ENCODE data around the gene TAF1B. TPM values are rescaled to one million over a fixed set of nuclear protein-coding genes. Genes with fewer than 3 reads are reported as not detected.
"Not testable (repeated sequence)": the region's sequence is repeated elsewhere in the genome, so short reads cannot be mapped to it uniquely, and the experiment has no call there.

The TAF1B gene
- total RNA-seq, 3 donors from 2014 or later = 17.0 to 21.6 (median 20.3) TPM

DNA sequence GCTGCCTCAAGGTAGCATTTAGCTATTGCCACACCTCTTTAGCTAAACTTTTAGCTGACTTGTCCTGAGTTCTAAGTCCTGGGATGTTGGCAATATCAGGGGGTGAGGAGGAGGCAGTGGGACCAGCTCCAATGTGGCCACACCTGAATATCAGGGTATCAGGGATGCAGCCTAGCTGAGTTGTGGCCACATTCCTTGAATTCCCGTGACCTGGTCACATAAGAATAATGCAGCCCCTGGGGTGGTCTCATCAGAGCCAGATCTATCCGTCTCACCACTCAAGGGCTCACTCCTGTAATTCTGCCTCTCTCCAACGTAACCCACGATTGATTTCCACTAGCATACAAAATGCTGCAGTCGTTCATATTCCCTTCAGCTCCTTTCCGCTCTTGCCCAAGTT, 11.6 kb upstream of the TAF1B start:
- DNase-seq (ENCODE audit: low spot score in 2 of 2) = no peak
- Histone ChIP-seq H3K4me3 (no peak overlapping the region), H3K4me1 (peaks cover 0 to 4% of the 10 kb centered on the region in 2 donors), H3K27ac (peak overlapping the region; percentile 84), H3K9me3 (no peaks in the 10 kb centered on the region), H3K36me3 (no peaks in the 10 kb centered on the region), H3K27me3 (no peaks in the 10 kb centered on the region)
- TF ChIP-seq, protein P1, sequence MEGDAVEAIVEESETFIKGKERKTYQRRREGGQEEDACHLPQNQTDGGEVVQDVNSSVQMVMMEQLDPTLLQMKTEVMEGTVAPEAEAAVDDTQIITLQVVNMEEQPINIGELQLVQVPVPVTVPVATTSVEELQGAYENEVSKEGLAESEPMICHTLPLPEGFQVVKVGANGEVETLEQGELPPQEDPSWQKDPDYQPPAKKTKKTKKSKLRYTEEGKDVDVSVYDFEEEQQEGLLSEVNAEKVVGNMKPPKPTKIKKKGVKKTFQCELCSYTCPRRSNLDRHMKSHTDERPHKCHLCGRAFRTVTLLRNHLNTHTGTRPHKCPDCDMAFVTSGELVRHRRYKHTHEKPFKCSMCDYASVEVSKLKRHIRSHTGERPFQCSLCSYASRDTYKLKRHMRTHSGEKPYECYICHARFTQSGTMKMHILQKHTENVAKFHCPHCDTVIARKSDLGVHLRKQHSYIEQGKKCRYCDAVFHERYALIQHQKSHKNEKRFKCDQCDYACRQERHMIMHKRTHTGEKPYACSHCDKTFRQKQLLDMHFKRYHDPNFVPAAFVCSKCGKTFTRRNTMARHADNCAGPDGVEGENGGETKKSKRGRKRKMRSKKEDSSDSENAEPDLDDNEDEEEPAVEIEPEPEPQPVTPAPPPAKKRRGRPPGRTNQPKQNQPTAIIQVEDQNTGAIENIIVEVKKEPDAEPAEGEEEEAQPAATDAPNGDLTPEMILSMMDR (IDR thresholded peaks at IDR 0.05) = no peak
- TF ChIP-seq POLR2A (IDR thresholded peaks at IDR 0.05) = no peak
- TF ChIP-seq POLR2AphosphoS5 (IDR thresholded peaks at IDR 0.05) = no peak
- intact Hi-C loops (cut with DNase I; ENCODE audit: low total_unique reads) = no loop called here

DNA sequence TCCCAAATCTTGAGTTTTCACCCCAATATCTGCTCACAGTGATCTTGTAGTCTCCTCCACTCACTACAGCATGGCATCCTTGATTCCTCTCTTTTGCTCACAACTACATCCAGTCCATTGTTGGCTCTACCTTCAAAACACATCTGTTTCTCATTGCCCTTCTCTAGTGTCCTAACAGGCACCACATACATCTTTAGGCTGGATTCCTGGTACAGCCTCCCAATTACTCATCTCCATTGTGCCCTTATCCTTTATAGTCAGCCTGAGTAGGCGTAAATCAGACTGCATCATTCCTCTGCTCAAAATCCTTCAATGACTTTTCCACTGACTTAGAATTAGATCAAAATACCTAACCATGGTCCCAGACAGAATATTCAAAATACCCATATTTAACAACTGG, 10.7 kb upstream of the TAF1B start:
- Histone ChIP-seq H3K36me3 (no peaks in the 10 kb centered on the region), H3K4me3 (no peak overlapping the region), H3K27ac (no peak overlapping the region), H3K4me1 (peaks cover 0 to 4% of the 10 kb centered on the region in 2 donors), H3K9me3 (no peaks in the 10 kb centered on the region), H3K27me3 (no peaks in the 10 kb centered on the region)
- no peak for DNase-seq (ENCODE audit: low spot score in 2 of 2)
- intact Hi-C loops (cut with DNase I; ENCODE audit: low total_unique reads) = no loop called here
- TF ChIP-seq POLR2AphosphoS5 (IDR thresholded peaks at IDR 0.05) (no peak), POLR2A (IDR thresholded peaks at IDR 0.05) (no peak)
- TF ChIP-seq, protein P1 (IDR thresholded peaks at IDR 0.05) = no peak

DNA sequence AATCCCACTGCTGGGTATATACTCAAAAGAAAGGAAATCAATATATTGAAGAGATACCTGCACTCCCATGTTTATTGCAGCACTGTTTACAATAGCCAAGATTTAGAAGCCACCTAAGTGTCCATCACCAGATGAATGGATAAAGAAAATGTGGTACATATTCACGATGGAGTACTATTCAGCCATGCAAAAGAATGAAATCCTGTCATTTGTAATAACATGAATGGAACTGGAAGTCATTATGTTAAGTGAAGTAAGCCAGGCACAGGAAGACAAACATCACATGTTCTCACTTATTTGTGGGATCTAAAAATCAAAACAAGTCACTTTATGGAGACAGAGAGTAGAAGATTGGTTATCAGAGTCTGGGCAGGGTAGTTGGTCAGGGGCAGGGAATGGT, 8.2 kb upstream of the TAF1B start:
- intact Hi-C loops (cut with DNase I; ENCODE audit: low total_unique reads); H3K27ac ChIP-seq; H3K4me1 ChIP-seq; H3K27me3 ChIP-seq; H3K36me3 ChIP-seq; DNase-seq (ENCODE audit: low spot score in 2 of 2); H3K9me3 ChIP-seq; H3K4me3 ChIP-seq: not testable (repeated sequence)

DNA sequence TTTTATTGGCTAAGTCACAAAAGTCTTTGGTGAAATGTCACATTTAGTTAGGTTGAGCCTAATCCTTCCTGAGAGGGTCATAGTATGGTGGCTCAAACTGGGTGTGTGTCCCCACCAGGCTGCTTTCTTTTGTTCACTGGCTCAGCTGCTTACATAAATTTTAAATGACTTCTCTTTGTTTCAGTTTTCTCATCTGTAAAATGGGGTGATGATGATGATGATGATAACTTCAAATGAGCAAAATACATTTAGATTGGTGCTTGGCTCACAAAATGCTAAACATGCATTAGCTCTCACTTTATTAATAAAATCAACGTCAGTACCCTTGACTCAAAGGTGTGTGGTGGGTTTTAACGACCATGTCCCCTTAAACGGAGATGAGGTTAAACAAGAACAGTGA, 7.2 kb upstream of the TAF1B start:
- Histone ChIP-seq H3K27me3 (no peaks in the 10 kb centered on the region), H3K4me3 (no peak overlapping the region), H3K9me3 (no peaks in the 10 kb centered on the region), H3K4me1 (no peaks in the 10 kb centered on the region), H3K27ac (no peak overlapping the region), H3K36me3 (no peaks in the 10 kb centered on the region)
- intact Hi-C loops (cut with DNase I; ENCODE audit: low total_unique reads) = no loop called here
- no peak for TF ChIP-seq POLR2AphosphoS5 (IDR thresholded peaks at IDR 0.05)
- no peak for TF ChIP-seq POLR2A (IDR thresholded peaks at IDR 0.05)
- TF ChIP-seq, protein P1 (IDR thresholded peaks at IDR 0.05) = no peak
- no peak for DNase-seq (ENCODE audit: low spot score in 2 of 2)

DNA sequence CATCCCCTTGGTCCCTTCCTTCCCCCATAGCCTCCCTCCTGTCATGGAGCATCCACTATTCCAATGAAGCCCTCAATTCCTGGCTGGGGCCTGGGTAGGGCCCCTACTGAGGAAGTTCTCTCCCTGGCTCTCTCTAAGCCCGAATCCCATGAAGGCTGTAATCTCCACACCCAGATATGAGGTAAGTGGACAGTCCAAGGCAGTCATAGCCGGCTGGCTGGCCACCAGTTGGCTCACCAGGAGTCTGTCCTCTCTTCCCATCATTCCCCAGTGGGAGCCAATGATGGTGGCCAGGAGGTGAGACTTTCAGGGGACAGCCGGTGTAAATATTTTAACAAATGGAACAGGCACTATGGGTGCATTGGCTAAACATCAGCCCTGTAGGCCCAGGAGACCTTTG, 6.8 kb upstream of the TAF1B start:
- Histone ChIP-seq H3K9me3 (no peaks in the 10 kb centered on the region), H3K4me3 (no peak overlapping the region), H3K27me3 (no peaks in the 10 kb centered on the region), H3K36me3 (no peaks in the 10 kb centered on the region), H3K4me1 (no peaks in the 10 kb centered on the region), H3K27ac (no peak overlapping the region)
- intact Hi-C loops (cut with DNase I; ENCODE audit: low total_unique reads) = no loop called here
- TF ChIP-seq, protein P1 (IDR thresholded peaks at IDR 0.05) = no peak
- no peak for TF ChIP-seq POLR2AphosphoS5 (IDR thresholded peaks at IDR 0.05)
- TF ChIP-seq POLR2A (IDR thresholded peaks at IDR 0.05) = no peak
- no peak for DNase-seq (ENCODE audit: low spot score in 2 of 2)

DNA sequence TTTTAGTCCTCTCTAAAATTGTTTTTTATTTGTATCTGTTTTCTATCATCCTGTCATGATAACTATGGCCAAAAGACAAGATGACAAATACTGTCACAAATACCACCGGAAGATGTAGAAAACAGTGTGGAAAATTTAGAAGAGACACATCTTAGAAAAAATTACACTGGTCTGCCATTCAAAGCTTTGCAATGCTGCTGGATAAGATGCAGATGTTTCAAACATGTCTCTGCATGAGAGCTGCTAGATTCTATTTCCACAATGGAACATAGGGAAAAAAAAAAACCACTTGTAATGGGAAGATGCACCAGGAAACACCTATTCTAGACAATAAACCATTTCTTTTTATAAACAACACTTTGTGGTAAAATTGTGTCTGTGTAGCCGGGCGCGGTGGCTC, 5.8 kb upstream of the TAF1B start:
- no peak for TF ChIP-seq POLR2AphosphoS5 (IDR thresholded peaks at IDR 0.05)
- TF ChIP-seq, protein P1 (IDR thresholded peaks at IDR 0.05) = no peak
- TF ChIP-seq POLR2A (IDR thresholded peaks at IDR 0.05) = no peak
- no peak overlapping the region for H3K4me3 ChIP-seq
- H3K9me3 ChIP-seq = no peaks in the 10 kb centered on the region
- no peak overlapping the region for H3K27ac ChIP-seq
- H3K27me3 ChIP-seq = no peaks in the 10 kb centered on the region
- no peak for DNase-seq (ENCODE audit: low spot score in 2 of 2)
- intact Hi-C loops (cut with DNase I; ENCODE audit: low total_unique reads) = no loop called here
- no peaks in the 10 kb centered on the region for H3K36me3 ChIP-seq
- no peaks in the 10 kb centered on the region for H3K4me1 ChIP-seq

Measured in breast epithelium (tissue), 4 donors.